OCI-LY1 (cell line): ENCODE measurements around the gene S1PR4.

Experiments used
- CTCF ChIP-seq: fragments of 200-600 bp; sonication (generic), shearing (Covaris generic); IDR thresholded peaks from 2 replicates; pipeline ENCODE4 v1.5.1; 2017; ENCODE audit warnings: mild to moderate bottlenecking, antibody characterized with exemption, low read length, moderate library complexity, mixed read lengths
- EZH2 ChIP-seq: fragments of 200-600 bp; sonication (generic), shearing (Covaris generic); IDR thresholded peaks from 2 replicates; pipeline ENCODE4 v1.8.0; 2017; ENCODE audit warnings: borderline replicate concordance, mixed run types, mild to moderate bottlenecking, antibody characterized with exemption, low read length, moderate library complexity, mixed read lengths

- TF ChIP-seq CTCF (no peak), EZH2 (no peak)
Observed at GRCh38 chr19:3171894-3172672, 6.5 kb upstream of the S1PR4 start.
